ENCODE data around the gene NOG. TPM values are rescaled to one million over a fixed set of nuclear protein-coding genes. Genes with fewer than 3 reads are reported as not detected.

NOG gene
- total RNA-seq, 2 donors from 2014 or later, result 1.3 to 6.3 TPM

DNA sequence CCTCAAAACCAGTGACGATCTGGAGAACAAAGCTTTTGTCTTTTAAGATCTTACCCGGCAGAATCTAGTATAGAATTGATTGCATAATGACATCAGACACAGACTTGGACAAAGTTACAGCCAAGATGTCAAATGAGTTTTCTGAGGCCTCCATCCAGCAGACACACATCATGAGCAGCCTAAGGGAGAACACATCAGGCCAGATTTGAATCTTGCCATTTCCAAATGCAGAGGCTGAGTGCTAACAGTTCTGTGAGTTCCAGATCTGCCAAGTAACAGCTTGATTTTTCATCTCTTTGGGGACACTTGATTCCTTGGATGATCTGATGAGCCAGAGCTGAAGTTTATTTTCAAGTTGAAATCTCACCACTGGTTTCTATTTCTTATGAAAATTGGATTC lies 21.0 kb downstream of the NOG start:
- 68% methylated on average over 2 of the region's 2 CpGs for whole genome bisulfite sequencing
- TF ChIP-seq POLR2A (IDR thresholded peaks at IDR 0.05) (no peak), CTCF (IDR thresholded peaks at IDR 0.05) (no peak), POLR2AphosphoS5 (IDR thresholded peaks at IDR 0.05) (no peak)
- H3K4me1 ChIP-seq (replicated peaks), result no peaks in the 10 kb centered on the region
- no peaks in the 10 kb centered on the region for H3K36me3 ChIP-seq
- intact Hi-C loops (cut with DNase I), result no loop called here
- H3K27me3 ChIP-seq (replicated peaks; ENCODE audit: insufficient read depth), result no peaks in the 10 kb centered on the region
- DNase-seq (ENCODE audit: low spot score), result no peak
- H3K9me3 ChIP-seq, result no peaks in the 10 kb centered on the region
- H3K27ac ChIP-seq, result no peak overlapping the region
- H3K4me3 ChIP-seq, result no peak overlapping the region

DNA sequence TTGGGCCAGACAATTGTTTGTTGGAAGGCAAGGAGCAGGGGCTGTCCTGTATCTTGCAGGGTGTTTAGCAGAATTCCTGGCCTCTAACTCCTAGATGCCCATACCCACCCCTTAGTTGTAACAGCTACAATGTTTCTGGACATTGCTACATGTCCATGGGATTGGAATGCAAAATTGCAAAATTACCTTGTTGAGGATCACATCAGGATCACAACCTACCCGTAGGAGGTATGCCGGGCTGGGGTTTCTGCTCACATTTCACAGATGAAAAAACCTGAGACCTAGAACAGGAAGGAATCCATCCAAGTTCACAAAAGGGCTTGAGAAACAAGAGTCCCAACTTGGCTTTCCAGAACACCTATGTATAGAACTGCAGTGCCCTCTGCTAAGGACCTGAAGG lies 22.7 kb downstream of the NOG start:
- DNase-seq (ENCODE audit: low spot score), result no peak
- no peak for TF ChIP-seq POLR2AphosphoS5 (IDR thresholded peaks at IDR 0.05)
- no peak for TF ChIP-seq POLR2A (IDR thresholded peaks at IDR 0.05)
- TF ChIP-seq CTCF (IDR thresholded peaks at IDR 0.05), result no peak
- Histone ChIP-seq H3K27me3 (replicated peaks; ENCODE audit: insufficient read depth) (no peaks in the 10 kb centered on the region), H3K4me3 (no peak overlapping the region), H3K9me3 (no peaks in the 10 kb centered on the region), H3K36me3 (no peaks in the 10 kb centered on the region), H3K27ac (no peak overlapping the region), H3K4me1 (replicated peaks) (no peaks in the 10 kb centered on the region)
- intact Hi-C loops (cut with DNase I), result no loop called here
- whole genome bisulfite sequencing, result 95% methylated on average over 2 of the region's 2 CpGs

DNA sequence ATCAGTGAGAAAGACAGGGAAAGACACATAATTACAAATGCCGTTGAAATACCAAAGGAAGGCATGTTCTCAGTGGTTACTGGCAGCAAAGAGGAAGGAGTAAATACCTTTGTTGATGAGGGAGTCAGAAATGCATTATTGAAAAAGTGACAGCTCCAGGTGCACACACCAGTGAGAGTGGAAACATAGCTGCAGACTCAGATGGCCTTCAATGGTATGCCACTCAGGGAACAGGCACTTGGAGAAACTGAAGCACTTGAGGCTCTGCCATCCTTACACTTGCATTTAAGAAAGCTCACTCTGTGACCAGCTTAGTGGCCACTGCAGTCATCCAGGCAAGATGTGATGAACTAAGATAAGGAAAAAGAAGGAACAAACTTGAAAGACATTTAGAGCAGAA lies 29.9 kb downstream of the NOG start:
- no peak for DNase-seq (ENCODE audit: low spot score)
- 32% methylated on average over 1 of the region's 1 CpG for WGBS

DNA sequence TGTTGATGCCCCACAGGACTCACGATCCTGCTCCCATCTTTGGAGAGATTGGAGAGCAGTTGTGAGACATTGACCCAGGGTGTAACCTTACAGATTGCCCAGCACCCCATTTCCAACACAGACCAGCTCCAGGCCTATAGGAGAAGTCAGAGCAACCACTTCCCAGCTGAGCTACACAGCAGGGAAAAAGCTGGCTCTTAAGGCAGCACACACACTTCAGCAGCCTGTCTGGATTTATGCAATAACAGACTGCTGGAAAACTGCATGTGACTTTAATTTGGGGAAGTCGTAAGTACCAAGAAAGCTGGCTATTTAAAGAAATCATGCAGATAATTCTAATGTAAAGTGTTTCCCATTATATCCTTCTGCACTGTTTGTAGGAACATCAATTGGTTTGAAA lies 30.8 kb downstream of the NOG start:
- Histone ChIP-seq H3K9me3 (no peaks in the 10 kb centered on the region), H3K36me3 (no peaks in the 10 kb centered on the region), H3K27me3 (replicated peaks; ENCODE audit: insufficient read depth) (no peaks in the 10 kb centered on the region), H3K27ac (no peak overlapping the region), H3K4me1 (replicated peaks) (no peaks in the 10 kb centered on the region), H3K4me3 (no peak overlapping the region)
- TF ChIP-seq CTCF (IDR thresholded peaks at IDR 0.05), result no peak
- no peak for TF ChIP-seq POLR2A (IDR thresholded peaks at IDR 0.05)
- TF ChIP-seq POLR2AphosphoS5 (IDR thresholded peaks at IDR 0.05), result no peak
- WGBS, result 69% methylated on average over 2 of the region's 2 CpGs
- DNase-seq (ENCODE audit: low spot score), result no peak
- intact Hi-C loops (cut with DNase I), result no loop called here

More for the DNA sequence above, 29.9 kb downstream of the NOG start:
- no peaks in the 10 kb centered on the region for H3K36me3 ChIP-seq
- intact Hi-C loops (cut with DNase I), result no loop called here
- TF ChIP-seq CTCF (IDR thresholded peaks at IDR 0.05) (no peak), POLR2A (IDR thresholded peaks at IDR 0.05) (no peak), POLR2AphosphoS5 (IDR thresholded peaks at IDR 0.05) (no peak)
- H3K4me3 ChIP-seq, result no peak overlapping the region
- H3K27me3 ChIP-seq (replicated peaks; ENCODE audit: insufficient read depth), result no peaks in the 10 kb centered on the region
- H3K27ac ChIP-seq, result no peak overlapping the region
- no peaks in the 10 kb centered on the region for H3K9me3 ChIP-seq
- H3K4me1 ChIP-seq (replicated peaks), result no peaks in the 10 kb centered on the region

DNA sequence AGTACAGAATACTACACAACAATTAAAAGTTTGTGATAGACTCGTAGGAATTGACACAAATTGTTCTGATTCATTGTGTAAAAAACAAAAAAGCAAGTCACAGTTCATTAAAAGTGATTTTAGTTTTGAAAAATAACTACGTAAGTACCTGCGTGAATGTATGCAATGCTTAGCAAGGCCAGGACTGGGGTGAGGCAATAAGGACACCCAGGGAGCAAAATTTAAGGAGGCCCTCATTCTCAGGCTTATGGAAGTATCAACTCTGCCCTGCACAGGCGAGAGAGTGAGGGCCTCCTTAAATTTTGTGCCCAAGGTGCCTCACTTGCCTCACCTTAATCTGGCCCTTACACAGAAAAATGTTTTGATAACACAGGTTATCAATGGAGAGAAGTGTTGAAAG lies 31.4 kb downstream of the NOG start:
- Histone ChIP-seq H3K27me3 (replicated peaks; ENCODE audit: insufficient read depth) (no peaks in the 10 kb centered on the region), H3K4me3 (no peak overlapping the region), H3K27ac (no peak overlapping the region), H3K9me3 (no peaks in the 10 kb centered on the region), H3K4me1 (replicated peaks) (peaks cover 3% of the 10 kb centered on the region), H3K36me3 (no peaks in the 10 kb centered on the region)
- intact Hi-C loops (cut with DNase I), result no loop called here
- DNase-seq (ENCODE audit: low spot score), result no peak
- TF ChIP-seq CTCF (IDR thresholded peaks at IDR 0.05), result no peak
- TF ChIP-seq POLR2A (IDR thresholded peaks at IDR 0.05), result no peak
- no peak for TF ChIP-seq POLR2AphosphoS5 (IDR thresholded peaks at IDR 0.05)
- 94% methylated on average over 4 of the region's 4 CpGs for WGBS

All from prostate gland (tissue), 2 donors.